Skeletal muscle cell (primary cell): Measurements from ENCODE around the gene NPLOC4.

Experiments
- DNase-seq: peaks from one replicate; pipeline ENCODE4 v3.0.0-alpha.2; 2010; ENCODE audit warnings: low read depth
- H3K4me3 ChIP-seq: 2 replicates; pipeline ENCODE4 v1.5.1; 2011; ENCODE audit warnings: low read depth, mild to moderate bottlenecking, control low read depth, low read length, moderate library complexity

Gene NPLOC4

GRCh38 chr17:81527591-81528383, 109.1 kb downstream of the NPLOC4 start, which contains the start of gene FSCN2:
Gene FSCN2, plus strand, starts transcription at chr17:81528377. Its CDS starts 155 bp downstream, at chr17:81528532.
- no peak for DNase-seq
- H3K4me3 ChIP-seq = no peak within 1 kb of the TSS

- no peak overlapping the region for H3K4me3 ChIP-seq
- DNase-seq = no peak
Measured at GRCh38 chr17:81526662-81527571, 110.0 kb downstream of the NPLOC4 start.

- no peak overlapping the region for H3K4me3 ChIP-seq
- no peak for DNase-seq
Measured at GRCh38 chr17:81524865-81525159, 112.1 kb downstream of the NPLOC4 start.

- no peak overlapping the region for H3K4me3 ChIP-seq
- no peak for DNase-seq
Measured at GRCh38 chr17:81524039-81524864, 112.7 kb downstream of the NPLOC4 start.

- DNase-seq = no peak
- no peak overlapping the region for H3K4me3 ChIP-seq
Measured at GRCh38 chr17:81523402-81524038, 113.4 kb downstream of the NPLOC4 start.

- no peak for DNase-seq
- H3K4me3 ChIP-seq = no peak overlapping the region
Measured at GRCh38 chr17:81522491-81523401, 114.2 kb downstream of the NPLOC4 start.

GRCh38 chr17:81520021-81520901, 116.7 kb downstream of the NPLOC4 start:
- no peak overlapping the region for H3K4me3 ChIP-seq
- no peak for DNase-seq

- peak overlapping the region; percentile 40 for H3K4me3 ChIP-seq
- no peak for DNase-seq
Measured at GRCh38 chr17:81519284-81520020, 117.5 kb downstream of the NPLOC4 start.

- DNase-seq = no peak
- peak overlapping the region; percentile 40 for H3K4me3 ChIP-seq
Measured at GRCh38 chr17:81518785-81519283, 118.1 kb downstream of the NPLOC4 start.

- no peak for DNase-seq
- peak overlapping the region; percentile 40 for H3K4me3 ChIP-seq
Measured at GRCh38 chr17:81518113-81518784, 118.7 kb downstream of the NPLOC4 start.

GRCh38 chr17:81517339-81518112, 119.4 kb downstream of the NPLOC4 start:
- DNase-seq = no peak
- no peak overlapping the region for H3K4me3 ChIP-seq

GRCh38 chr17:81517009-81517338, 119.9 kb downstream of the NPLOC4 start:
- DNase-seq = no peak
- H3K4me3 ChIP-seq = no peak overlapping the region

GRCh38 chr17:81516439-81516838, 120.5 kb downstream of the NPLOC4 start:
- H3K4me3 ChIP-seq = peak overlapping the region; percentile 72

GRCh38 chr17:81515530-81516041, 121.3 kb downstream of the NPLOC4 start:
- peak overlapping the region; percentile 72 for H3K4me3 ChIP-seq
- no peak for DNase-seq

More at GRCh38 chr17:81516439-81516838, 120.5 kb downstream of the NPLOC4 start:
- DNase-seq = no peak
